Ovary (tissue), 9 donors: ENCODE data around the gene GABRG3. TPM values are rescaled to one million over a fixed set of nuclear protein-coding genes. Genes with fewer than 3 reads are reported as not detected.

Experiments
- DNase-seq, 5 donors: peaks; one replicate each; pipeline ENCODE4 v3.0.0-alpha.2; 2019 to 2020
- H3K27ac ChIP-seq, 2 donors: fragments of 200-600 bp; one replicate each; pipeline versions ENCODE4 v1.5.1 to v1.8.0; 2019 to 2022
- H3K27me3 ChIP-seq: fragments of 200-600 bp; one replicate; pipeline ENCODE4 v1.8.0; 2022
- H3K36me3 ChIP-seq: fragments of 200-600 bp; sonication (generic); one replicate; pipeline ENCODE4 v1.5.1; 2019
- H3K4me1 ChIP-seq: one replicate; pipeline ENCODE4 v1.8.1; 2013; ENCODE audit warnings: mild to moderate bottlenecking, moderate library complexity; ENCODE audit not compliant: insufficient read depth
- H3K4me3 ChIP-seq: fragments of 200-600 bp; sonication (generic); one replicate; pipeline ENCODE4 v1.5.1; 2017
- H3K9me3 ChIP-seq, 2 donors: fragments of 200-600 bp in 1 of 2; sonication (generic) in 1 of 2; one replicate each; pipeline versions ENCODE4 v1.5.1 to v1.8.1; 2013 to 2019; ENCODE audit warnings: mild to moderate bottlenecking in 1 of 2, moderate library complexity in 1 of 2
- CTCF ChIP-seq, 3 donors: fragments of 450-650 bp in 2 of 3; fragments of 200-600 bp in 1 of 3; IDR thresholded peaks; one replicate each; pipeline versions ENCODE4 v1.5.1 to v1.8.0; 2016 to 2022; ENCODE audit warnings: antibody characterized with exemption in 3 of 3, mild to moderate bottlenecking in 1 of 3
- EP300 ChIP-seq: sonication (generic); formaldehyde crosslinking; IDR thresholded peaks from one replicate; pipeline ENCODE4 v1.6.1; 2017; ENCODE audit warnings: antibody characterized with exemption
- POLR2A ChIP-seq: fragments of 450-650 bp; IDR thresholded peaks from one replicate; pipeline ENCODE4 v1.6.1; 2017; ENCODE audit warnings: antibody characterized with exemption, mild to moderate bottlenecking, moderate library complexity
- WGBS, 3 donors: extraction: QIAGEN DNeasy Blood & Tissue Kit in 1 of 3; methylation state at CpG; one replicate each; pipeline versions ENCODE4 v1.1.5 to v1.1.7; 2013 to 2017; 5-methylcytosine and 5-hydroxymethylcytosine counted together
- intact Hi-C, 4 donors: fragments of 100-400 bp; cut with DNase I; formaldehyde crosslinking; loops; one replicate each; pipeline versions ENCODE4 v1.11.0 to v1.15.1; 2022 to 2023
- polyA plus RNA-seq, 2 donors: library from polyadenylated mRNA; stranded (reverse); fragments of 200-250 nt in 1 of 2; fragments of 350-450 nt in 1 of 2; fragmentation: Illumina TruSeq in 1 of 2; extraction: RNeasy Lipid Tissue Mini Kit (QIAGEN cat#74804) in 1 of 2; gene quantifications; one replicate each; pipeline ENCODE4 v1.2.3, GENCODE V29; 2013 to 2014
- total RNA-seq, 7 donors: library from RNA; depleted of rRNA in 2 of 7; stranded (reverse); fragments of >200 nt in 2 of 7; fragmentation: NEBNext Ultra II Directional in 3 of 7; extraction: Animal tissue kit (Norgen Biotek cat#: 25700) in 3 of 7; gene quantifications; one replicate each; pipeline versions ENCODE4 v1.1.0 to v1.2.4, GENCODE V29; 2016 to 2023
- donor health status: DM: no; HTN: no; CAD: no; lungs with moderate emphysema.
- donor health status: DM: no; HTN: no; CAD: no.
- donor health status: Bipolar disorder and iron deficiency.
- donor health status: DM: yes; HTN: yes; CAD: no.
- donor health status: DM: no; HTN: no; CAD: no.
- donor health status: DM: yes; HTN: yes; CAD: no.

GABRG3 gene
- total and polyA plus RNA-seq, 9 donors = 0.01 to 0.18 (median 0.13) TPM; not detected in 6

- DNase-seq = no peak
- 12 to 29% (median 15%) methylated on average over 2 of the region's 2 CpGs for WGBS, 3 donors
- no peak overlapping the region for H3K4me3 ChIP-seq
- no peak overlapping the region for H3K27ac ChIP-seq
- intact Hi-C loops = no loop called here
- no peaks in the 10 kb centered on the region for H3K36me3 ChIP-seq
- H3K9me3 ChIP-seq = no peaks in the 10 kb centered on the region
- TF ChIP-seq CTCF (IDR thresholded peaks at IDR 0.05) = no peak
- TF ChIP-seq POLR2A = no peak
- TF ChIP-seq EP300 = no peak
- H3K4me1 ChIP-seq = no peaks in the 10 kb centered on the region
- no peaks in the 10 kb centered on the region for H3K27me3 ChIP-seq
These were observed 95.5 kb downstream of the GABRG3 start for GRCh38 chr15:27066446-27066845.

GRCh38 chr15:27067175-27067574 is 96.2 kb downstream of the GABRG3 start:
- WGBS, 3 donors = 67 to 80% (median 69%) methylated on average over 12 of the region's 12 CpGs
- intact Hi-C loops = no loop called here
- Histone ChIP-seq H3K4me1 (no peaks in the 10 kb centered on the region), H3K36me3 (no peaks in the 10 kb centered on the region), H3K9me3 (no peaks in the 10 kb centered on the region), H3K27ac (no peak overlapping the region), H3K4me3 (no peak overlapping the region), H3K27me3 (no peaks in the 10 kb centered on the region)
- TF ChIP-seq POLR2A (no peak), EP300 (no peak), CTCF (IDR thresholded peaks at IDR 0.05) (no peak)
- no peak for DNase-seq

- no peaks in the 10 kb centered on the region for H3K9me3 ChIP-seq
- WGBS, 3 donors = 58 to 71% (median 64%) methylated on average over 6 of the region's 6 CpGs
These were observed 99.9 kb downstream of the GABRG3 start for GRCh38 chr15:27070841-27071240.

GRCh38 chr15:27074179-27074578 is 103.2 kb downstream of the GABRG3 start:
- 81 to 86% (median 82%) methylated on average over 6 of the region's 6 CpGs for WGBS, 3 donors
- Histone ChIP-seq H3K27me3 (no peaks in the 10 kb centered on the region), H3K36me3 (no peaks in the 10 kb centered on the region), H3K9me3 (no peaks in the 10 kb centered on the region), H3K4me1 (no peaks in the 10 kb centered on the region), H3K27ac (no peak overlapping the region), H3K4me3 (no peak overlapping the region)
- intact Hi-C loops = no loop called here
- no peak for DNase-seq
- no peak for TF ChIP-seq EP300
- no peak for TF ChIP-seq POLR2A
- no peak for TF ChIP-seq CTCF (IDR thresholded peaks at IDR 0.05)

More at GRCh38 chr15:27070841-27071240, 99.9 kb downstream of the GABRG3 start:
- Histone ChIP-seq H3K27ac (no peak overlapping the region), H3K36me3 (no peaks in the 10 kb centered on the region), H3K4me1 (no peaks in the 10 kb centered on the region), H3K4me3 (no peak overlapping the region), H3K27me3 (no peaks in the 10 kb centered on the region)
- no peak for DNase-seq
- intact Hi-C loops = no loop called here
- no peak for TF ChIP-seq POLR2A
- no peak for TF ChIP-seq CTCF (IDR thresholded peaks at IDR 0.05)
- TF ChIP-seq EP300 = no peak
